Fibroblast of skin of right quadriceps (primary cell): ENCODE data around the gene RGMA.
A peak's percentile ranks its signal among the peaks of the same experiment; 100 is the strongest.
"Not testable (repeated sequence)": the region's sequence is repeated elsewhere in the genome, so short reads cannot be mapped to it uniquely, and the experiment has no call there.

Source experiments
- DNase-seq: peaks from one replicate; pipeline ENCODE4 v3.0.0-alpha.2; 2013

Gene RGMA

DNA sequence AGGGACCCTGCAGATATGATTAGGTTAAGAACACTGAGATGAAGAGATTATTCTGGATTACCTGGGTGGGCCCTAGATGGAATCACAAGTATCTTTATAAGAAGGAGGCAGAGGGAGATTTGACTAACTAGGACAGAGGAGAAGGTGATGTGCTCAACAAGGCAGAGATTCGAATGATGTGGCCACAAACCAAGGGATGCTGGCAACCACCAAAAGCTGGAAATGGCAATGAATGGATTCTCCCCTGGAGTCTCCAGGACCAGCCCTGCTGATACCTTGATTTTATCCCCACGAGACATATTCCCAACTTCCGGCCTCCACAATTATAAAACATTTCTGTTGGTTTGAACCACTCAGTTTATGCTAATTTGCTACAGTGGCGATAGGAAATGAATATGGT is 42.9 kb downstream of the RGMA start:
- DNase-seq = no peak

- no peak for DNase-seq
Measured at GRCh38 chr15:93045191-93045785, 43.7 kb downstream of the RGMA start.

GRCh38 chr15:93044301-93045190 is 44.5 kb downstream of the RGMA start:
- DNase-seq = no peak

DNA sequence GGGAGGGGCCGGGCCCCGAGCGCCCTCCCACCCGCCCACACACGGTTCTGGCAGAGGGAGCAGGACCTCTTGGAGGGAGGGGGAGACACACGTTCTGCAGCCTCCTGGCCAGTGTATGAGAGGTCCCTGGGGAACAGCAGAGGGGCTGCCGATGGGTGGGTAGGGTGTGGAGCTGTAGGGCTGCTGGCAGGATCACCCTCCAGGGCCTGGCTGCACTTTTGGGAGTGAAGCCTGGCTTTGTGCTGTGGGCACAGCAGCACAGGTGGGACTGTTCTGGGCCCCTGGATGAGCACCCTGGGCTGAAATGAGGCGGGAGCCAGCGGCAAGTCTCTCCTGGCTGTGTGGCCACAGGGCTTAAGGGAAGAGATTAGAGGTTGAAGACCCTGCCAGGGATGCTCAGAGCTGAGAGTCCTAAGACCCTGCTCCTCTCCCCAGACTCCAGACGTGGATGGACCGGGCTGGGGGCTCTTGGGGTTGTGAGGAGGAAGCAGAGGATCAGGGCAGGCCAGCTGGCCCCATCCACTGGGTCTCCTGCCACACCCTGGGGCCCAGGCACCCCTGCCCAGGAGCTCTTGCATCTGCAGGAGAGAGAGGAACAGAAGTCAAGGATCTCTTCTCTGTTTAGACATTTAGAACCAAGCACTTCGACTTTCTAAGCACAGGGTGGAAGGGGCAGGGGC is 45.2 kb downstream of the RGMA start:
- DNase-seq = no peak

DNA sequence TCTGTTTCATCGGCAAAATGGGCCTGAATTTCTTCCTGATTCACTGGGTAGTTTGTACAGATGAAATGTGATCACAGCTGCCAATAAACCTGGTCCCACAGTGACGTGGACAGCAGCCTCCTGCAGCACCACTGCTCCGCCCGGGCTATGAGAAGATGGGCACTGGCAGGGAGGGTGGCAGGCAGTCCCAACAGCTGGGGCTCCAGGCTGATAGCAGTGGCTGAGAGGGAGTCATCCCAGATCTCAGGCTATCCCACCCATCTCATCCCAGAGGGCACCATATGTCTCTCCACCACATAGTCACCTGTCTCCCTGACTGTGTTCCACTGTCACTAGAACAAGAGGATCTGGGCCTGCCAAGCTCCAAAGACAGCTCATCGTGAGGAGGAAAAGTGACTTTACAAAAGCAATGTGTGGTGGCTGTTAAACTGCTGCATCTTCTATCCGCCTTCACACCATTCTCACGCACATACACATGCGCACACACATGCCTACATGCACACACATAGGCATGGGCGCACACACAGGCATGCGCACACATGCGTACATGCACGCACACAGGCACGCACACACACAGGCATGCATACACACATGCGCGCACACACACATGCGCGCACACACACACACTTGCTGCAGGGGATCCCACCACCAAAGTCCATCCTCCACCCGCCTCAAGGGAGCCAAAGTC is 46.2 kb downstream of the RGMA start:
- DNase-seq = no peak

GRCh38 chr15:93042211-93042610 is 46.8 kb downstream of the RGMA start:
- no peak for DNase-seq

- no peak for DNase-seq
Measured at GRCh38 chr15:93041159-93041547, 47.9 kb downstream of the RGMA start.

DNA sequence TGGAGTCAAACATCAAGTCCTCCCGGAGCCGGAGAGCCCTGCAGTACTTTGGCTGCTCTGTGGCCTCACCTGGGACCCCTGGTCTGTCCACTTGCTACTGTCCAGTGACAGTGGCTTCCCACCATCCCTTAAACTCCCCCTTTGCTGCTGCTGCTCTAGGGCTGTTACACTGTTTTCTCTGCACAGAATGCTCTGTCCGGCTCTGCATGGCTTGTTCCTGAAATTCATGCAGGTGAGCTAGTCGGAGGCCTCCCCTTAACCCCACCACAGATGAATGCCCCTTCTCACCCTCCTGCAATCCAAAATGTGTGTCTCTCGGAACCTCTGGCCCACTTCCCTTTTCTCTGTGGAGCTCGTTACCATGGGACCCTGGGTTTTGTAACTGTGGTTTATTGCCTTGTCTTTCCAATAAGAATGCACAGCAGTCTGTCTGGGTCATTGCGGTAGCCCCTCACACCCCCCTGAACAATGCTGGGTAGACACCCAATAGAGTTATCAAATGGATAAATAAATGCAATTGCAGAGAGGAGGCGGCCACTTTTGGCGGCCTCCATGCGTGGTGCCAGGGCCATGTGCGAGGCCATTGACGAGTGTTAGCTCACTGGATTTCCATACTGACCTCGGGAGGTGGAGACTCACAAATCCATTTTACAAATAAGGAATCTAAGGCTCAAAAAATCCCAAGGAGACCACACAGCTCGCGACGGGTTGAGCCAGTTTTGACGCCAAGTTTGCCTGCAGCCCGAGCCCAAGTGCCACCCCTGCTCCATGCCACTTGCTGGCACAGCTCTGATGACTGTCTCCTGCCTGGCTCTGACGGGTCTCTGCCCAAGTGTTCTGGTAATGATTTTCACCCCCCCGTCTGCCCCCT is 48.5 kb downstream of the RGMA start:
- no peak for DNase-seq

DNA sequence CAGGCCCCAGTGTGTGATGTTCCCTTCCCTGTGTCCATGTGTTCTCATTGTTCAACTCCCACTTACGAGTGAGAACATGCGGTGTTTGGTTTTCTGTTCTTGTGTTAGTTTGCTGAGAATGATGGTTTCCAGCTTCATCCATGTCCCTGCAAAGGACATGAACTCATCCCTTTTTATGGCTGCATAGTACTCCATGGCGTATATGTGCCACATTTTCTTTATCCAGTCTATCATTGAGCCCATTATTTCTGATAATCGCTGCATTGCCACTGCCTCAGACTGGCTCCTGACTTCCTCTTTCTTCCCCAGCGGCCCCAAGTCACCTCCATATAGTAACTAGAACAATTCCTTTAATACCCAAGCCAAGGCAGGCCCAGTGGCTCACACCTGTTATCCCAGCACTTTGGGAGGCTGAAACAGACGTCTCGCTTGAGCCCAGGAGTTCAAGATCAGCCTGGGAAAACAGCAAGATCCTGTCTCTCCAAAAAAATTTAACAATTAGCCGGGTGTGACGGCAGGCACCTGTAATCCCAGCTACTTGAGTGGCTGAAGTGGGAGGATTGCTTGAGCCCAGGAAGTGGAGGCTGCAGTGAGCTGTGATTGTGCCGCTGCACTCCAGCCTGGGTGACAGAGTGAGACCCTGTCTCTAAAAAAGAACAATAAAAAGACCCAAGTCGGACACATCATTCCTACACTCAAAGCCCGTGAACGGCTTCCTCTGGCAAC is 49.3 kb downstream of the RGMA start:
- not testable (repeated sequence) for DNase-seq

GRCh38 chr15:93037820-93038705 is 50.9 kb downstream of the RGMA start:
- DNase-seq = no peak

DNA sequence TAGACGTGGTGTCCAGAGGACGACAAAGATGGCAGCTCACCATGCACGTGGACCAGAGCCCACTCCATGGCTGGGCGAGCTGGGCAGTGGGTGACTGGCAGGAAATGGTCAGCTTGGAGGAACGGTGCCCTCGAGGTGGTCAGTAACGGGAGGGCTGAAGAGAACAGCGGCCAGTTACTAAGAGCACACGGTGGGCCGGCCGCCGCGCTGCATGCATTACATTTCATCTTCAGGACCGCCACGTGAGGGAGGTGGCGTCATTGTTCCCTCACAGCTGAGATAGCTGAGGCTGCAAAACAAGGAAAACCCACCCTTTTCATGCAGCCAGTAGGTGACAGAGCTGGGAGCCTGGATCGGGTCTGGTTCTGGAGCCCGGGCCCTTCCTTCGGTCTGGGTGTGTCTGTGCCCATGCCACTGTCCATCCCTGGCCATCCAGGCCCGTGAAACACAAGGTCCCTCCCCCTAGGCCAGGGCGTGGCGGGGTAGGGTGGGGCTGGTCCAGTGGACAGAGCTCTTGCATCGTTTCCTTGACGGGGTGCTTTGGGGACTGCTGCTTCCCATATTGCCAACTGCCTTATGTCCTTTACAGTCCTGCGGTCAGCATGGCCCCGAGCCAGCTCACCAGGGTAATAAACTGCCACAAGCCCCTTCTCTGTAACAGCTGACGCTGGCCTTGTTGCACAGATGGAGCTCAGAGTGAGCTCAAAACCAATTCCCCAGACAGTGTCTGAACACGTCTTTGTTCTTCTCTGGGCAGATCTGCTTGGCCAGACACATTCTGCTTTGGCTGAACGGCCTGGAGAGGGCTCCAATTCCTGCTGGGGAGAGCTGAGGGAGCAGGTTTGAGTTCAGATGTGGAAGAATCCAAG is 51.8 kb downstream of the RGMA start:
- DNase-seq = peak; percentile 59

DNA sequence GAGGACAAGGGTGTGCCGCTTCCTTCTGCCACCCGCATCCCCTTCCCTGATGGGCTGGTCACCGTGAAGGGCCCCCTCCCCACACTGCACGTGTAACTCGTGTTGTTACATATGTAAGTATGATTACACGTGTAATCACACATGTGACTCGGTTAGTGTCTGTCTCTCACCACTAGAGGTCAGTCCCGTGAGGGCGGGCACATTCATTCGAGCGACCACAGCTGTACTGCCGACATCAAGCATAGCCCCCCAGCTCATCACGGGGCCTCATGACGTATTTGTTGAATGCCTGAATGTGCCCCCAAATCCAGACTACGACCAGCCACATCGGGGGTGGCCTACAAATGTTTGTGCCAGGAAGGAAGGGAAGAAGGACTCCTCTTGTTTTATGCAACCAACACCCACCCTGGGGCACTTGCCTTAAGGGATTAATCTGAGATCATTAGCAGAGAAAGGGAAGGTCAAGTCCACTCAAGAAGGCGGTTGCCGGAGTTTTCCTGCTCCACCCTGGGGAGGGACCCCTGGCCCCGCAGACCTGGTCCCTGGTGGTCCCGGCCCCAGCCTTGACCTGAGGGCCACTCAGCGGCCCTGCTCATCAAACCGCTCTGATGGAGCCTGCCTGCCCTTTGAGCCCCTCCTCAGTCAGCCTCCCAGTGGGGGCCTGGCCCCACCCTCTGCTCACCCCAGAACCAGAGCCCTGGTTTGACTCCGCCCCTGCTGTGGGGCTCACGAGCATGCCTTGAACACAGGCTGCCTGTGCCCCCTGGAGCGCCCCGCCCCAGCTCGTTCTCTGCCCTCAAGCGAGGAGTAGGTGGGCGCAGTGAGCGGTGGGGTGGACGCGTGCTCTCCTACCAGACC is 52.8 kb downstream of the RGMA start:
- DNase-seq = peak; percentile 44

GRCh38 chr15:93035092-93035915 is 53.7 kb downstream of the RGMA start:
- no peak for DNase-seq

DNA sequence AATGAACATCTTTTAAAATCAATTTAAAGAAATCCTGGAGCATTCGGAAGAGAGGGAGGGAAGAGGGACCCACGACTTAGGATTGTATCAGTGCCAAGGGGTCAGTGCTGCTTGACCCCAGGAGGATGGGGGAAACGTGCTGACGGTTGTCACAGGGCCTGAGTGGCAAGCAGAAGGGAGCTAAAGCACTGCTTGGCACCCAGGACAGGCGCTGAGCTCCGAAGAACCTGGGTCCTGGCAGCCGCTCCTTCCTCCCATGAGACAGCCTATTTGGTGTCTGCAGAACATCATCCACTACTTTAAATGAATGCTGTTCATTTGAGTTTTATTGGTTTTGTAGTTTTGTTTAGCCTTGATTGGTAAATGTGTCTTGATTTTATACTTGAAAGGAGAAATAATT is 54.5 kb downstream of the RGMA start:
- no peak for DNase-seq

GRCh38 chr15:93033434-93034045 is 55.5 kb downstream of the RGMA start:
- DNase-seq = no peak

DNA sequence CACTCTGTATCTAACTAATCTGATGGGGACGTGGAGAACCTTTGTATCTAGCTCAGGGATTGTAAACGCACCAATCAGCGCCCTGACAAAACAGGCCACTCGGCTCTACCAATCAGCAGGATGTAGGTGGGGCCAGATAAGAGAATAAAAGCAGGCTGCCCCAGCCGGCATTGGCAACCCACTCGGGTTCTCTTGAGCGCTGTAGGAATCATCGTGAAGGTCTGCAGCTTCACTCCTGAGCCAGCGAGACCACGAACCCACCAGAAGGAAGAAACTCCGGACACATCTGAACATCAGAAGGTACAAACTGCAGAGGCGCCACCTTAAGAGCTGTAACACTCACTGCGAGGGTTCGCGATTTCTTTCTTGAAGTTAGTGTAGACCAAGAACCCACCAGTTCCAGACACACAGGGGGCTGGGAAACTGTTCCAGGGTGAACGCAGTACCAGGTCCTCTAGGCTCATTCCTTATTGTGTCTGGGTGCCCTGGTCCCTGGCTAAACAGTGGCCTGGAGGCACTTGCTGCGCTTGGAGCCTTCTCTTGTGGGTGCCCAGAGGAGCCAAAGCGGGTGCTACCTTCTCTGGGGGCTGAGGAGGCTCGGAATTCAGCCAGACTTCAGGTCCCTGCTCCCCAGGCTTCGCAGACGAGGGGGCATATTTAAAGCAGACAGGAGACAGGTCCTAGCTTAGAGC is 56.4 kb downstream of the RGMA start:
- not testable (repeated sequence) for DNase-seq
